ENCODE data around the gene NIPSNAP2.

GRCh38 chr7:56046721-56047445, 82.5 kb downstream of the NIPSNAP2 start:
- peak; percentile 90 for TF ChIP-seq NFIC (IDR thresholded peaks at IDR 0.05; ENCODE audit: borderline replicate concordance)
- TF ChIP-seq MXI1 (IDR thresholded peaks at IDR 0.05; ENCODE audit: low read depth, low read length): no peak
- TF ChIP-seq CTCF (IDR thresholded peaks at IDR 0.05): no peak
- TF ChIP-seq POLR2AphosphoS5 (IDR thresholded peaks at IDR 0.05; ENCODE audit: low read depth, low read length): peak; percentile 92
- TF ChIP-seq CHD2 (IDR thresholded peaks at IDR 0.05; ENCODE audit: low read length, partially characterized antibody): no peak
- TF ChIP-seq EZH2phosphoT487 (IDR thresholded peaks at IDR 0.05; ENCODE audit: borderline replicate concordance, low read depth): no peak
- peak; percentile 79; the same call in 1 of the 2 replicates for TF ChIP-seq SIN3A (IDR thresholded peaks at IDR 0.05; ENCODE audit: borderline replicate concordance, low read depth, low read length)
- TF ChIP-seq GABPA (IDR thresholded peaks at IDR 0.05; ENCODE audit: low read depth): no peak
- peak; percentile 80 to 83; a peak in 3 of 4 replicates for TF ChIP-seq EP300 (IDR thresholded peaks at IDR 0.05; ENCODE audit: borderline replicate concordance in 1 of 2, low read depth in 1 of 2, low read length in 1 of 2)
- no peak for TF ChIP-seq TAF1 (IDR thresholded peaks at IDR 0.05; ENCODE audit: borderline replicate concordance, low read depth, low read length)
